Measurements from ENCODE around the gene SOX18. TPM values are rescaled to one million over a fixed set of nuclear protein-coding genes. Genes with fewer than 3 reads are reported as not detected.

The SOX18 gene
- 25.5 and 42.1 TPM in 2 replicates for total RNA-seq

DNA sequence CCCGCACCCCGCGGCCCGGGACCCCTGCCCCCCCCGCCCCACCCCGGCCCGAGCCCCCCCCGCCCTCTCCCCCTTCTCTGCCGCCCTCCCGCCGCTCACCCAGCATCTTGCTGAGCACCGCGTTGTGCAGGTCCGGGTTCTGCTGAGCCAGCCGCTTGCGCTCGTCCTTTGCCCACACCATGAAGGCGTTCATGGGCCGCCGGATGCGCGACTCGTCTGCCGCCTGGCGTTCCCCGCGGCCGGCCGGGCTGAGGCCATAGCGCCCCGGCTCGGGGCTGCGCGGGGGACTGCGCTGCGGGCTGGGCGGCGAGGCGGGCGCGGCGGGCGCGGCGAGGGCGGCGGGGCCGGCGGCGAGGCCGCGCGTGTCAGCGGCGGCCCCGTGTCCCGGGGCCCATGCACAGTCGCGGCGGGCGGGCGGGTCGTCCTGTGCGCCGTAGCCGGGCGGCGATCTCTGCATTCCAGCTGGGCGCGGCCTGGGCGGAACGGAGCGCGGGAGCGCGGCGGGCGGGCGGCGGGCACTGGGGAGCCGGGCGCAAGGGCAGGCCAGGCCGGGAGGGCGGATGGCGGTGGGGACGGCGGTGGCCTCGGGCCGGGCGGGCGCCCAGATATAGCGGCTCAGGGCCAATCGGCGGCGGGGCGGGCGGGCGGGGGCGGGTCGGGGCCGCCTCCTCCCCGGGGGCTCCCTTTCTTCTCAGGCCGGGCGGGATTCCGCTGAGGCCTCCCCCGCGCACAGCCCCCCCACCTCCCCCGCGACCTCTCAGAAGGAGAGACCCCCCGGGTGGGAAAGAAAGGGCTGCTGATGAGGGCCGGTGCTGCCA lies at the start of gene SOX18:
SOX18 (minus strand) TSS at position 580 of the 818 bp plus-strand sequence; CDS start at position 457, 123 bp downstream.

DNA sequence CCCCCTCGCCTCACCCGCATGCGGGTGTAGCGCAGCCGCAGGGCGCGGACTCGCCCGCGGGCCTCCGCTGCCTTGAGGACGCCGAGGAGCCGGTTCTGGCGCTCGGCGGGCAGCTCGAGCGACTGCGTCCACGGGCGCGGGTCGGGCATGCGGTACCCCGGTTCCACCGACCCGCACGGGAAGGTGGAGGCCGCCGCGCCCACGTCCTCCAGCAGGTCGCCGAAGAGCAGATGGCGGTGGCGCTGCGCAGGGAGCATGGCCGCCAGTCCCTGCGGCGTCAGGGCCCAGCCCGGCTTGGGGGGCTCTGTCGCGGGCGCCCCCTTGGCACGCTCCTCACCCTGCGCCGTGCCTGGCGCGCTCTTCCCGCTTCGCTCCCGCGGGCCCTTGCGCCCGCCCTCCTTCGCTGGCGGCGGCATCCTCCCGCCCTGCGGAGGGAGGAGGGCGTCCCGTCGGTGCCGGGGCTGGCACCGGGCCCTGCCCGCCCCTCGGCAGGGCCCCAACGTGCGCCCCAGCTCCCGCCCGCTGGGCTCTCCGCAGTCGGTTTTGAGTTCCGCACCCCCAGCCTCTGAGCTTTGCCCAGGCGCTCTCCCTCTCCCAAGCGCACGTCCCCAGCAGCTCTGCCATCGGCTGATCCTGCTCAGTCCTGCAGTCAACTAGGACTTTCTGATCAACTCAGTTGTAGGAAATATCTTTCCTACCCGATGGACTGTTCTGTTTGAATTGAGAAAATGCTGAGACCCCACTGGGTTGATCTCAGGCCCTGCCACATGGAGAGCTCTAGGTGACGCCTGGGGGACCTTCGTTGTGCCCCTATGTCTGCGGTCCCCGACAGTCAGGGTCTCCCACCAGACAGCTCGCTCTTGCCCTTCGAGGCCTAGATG lies 34.6 kb upstream of the SOX18 start, which contains the start of gene LKAAEAR1:
LKAAEAR1 (minus strand) TSS at position 595 of the 881 bp plus-strand sequence; CDS start at position 416, 179 bp downstream.

DNA sequence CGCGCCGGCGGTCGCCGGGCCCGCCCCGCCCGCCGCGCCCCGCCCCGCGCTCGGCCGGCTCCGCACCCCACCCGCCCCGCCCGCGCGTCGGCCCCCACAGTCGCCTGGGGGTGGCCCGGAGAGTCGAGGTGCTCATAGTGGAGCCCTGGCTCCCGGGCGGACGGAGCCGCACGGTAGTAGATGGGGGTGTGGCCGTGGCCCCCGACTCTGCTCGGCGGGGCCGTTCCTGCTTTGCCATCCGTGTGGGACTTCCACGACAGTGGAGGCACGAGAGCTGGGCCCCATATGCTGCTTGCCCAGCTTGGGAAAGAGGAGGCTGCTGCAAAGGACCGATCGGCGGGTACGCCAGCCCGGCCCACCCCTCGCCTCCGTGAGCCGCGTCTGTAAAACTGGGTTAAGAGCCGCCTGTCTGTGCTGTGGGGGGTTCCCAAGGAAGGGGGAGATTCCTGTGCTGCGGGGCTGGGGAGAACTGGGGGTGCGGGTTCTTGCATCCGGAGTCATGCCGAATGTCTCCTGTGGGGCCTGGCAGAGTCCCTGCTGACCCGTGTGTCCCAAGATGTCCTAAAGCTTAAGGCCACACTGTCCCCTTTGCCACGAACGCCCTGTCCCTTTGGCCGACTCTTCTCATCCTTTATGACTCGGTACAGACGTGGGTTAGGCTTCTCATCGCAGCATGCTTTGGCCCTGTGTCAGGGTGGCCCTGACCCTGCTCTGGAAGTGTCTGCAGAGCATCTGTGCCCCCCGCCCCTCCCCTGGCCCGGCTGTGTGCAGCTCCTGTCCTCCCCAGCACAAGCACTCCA lies 30.8 kb upstream of the SOX18 start, which contains the start of gene OPRL1:
OPRL1 (plus strand) TSS at position 70 of the 800 bp plus-strand sequence. CDS start 12,639 bp downstream, outside the sequence.

DNA sequence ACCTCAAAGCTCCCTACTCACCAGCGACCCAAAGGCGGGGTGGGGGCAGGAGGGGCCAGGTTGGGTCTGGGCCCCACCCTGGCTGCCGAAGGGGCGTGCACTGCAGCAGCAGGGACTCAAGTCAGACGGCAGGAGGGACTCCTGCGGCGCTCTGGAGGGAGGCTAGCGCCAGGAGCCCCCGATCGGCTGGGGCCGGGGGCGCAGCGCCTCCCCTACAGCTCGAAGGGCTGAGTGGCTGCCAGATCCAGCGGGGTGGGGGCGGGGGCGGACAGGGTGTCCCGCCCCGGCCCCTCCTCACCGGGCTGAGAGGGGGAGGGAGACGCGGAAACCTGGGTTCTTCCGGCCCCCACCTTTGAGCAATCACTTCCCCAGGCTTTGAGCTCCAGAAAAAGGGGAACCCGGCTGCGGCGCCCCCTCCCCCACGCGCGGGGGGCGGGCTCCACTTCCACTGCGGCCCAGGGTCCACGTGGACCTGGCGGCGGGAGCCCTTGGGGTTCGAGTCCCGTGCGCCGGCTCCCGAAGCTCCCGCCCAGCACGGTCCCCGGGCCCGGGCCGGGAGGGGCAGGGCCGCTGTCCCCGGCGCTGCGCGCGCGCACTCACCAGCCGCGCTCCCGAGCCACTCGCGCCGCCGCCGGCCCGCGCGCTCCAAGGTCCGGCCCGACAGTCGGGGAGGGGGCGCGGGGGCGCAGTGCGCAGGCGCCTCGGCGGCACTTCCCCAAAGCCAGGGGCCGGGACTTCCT lies 30.0 kb upstream of the SOX18 start, which contains the start of gene RGS19:
RGS19 (minus strand) TSS at position 246 of the 740 bp plus-strand sequence. CDS start 2,632 bp downstream, outside the sequence.

DNA sequence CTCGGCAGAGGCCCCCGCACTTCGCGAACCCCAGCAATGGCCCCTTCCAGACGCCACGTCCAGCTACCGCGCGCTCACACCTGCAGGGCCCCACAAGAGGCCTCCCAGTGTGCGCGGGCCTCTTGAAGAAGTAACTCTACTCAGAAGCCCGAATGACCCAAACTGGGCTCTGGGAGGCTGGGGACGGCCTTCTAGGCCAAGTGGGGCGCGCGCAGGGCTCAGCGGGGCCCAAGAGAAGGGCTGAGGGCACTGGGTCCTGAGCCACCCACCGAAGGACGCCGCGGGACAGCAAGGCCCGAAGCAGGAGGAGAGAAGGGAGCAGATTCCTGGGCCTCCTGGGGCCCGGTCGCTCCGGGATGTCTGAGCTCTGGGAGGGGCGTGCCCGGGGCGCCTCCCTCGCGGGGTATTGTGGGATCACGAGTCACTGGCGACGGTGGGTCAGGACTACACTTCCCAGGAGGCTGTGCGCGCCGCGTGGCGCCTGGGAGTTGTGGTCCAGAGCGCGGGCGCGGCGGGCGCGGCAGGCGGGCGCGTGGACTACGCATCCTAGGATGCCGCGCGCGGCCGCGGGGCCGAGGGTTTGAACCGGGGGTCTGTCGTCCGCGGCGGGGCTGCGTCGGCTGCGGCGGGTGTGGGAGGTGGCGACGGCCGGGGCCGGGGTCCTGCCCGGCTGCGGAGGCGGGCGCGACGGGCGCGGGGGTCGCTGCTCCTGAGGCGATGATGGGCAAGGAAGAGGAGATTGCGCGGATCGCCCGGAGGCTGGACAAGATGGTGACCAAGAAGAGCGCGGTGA lies 13.4 kb upstream of the SOX18 start, which contains the start of gene TCEA2:
TCEA2 (plus strand) TSS at position 603 of the 793 bp plus-strand sequence; CDS start at position 718, 115 bp downstream.

DNA sequence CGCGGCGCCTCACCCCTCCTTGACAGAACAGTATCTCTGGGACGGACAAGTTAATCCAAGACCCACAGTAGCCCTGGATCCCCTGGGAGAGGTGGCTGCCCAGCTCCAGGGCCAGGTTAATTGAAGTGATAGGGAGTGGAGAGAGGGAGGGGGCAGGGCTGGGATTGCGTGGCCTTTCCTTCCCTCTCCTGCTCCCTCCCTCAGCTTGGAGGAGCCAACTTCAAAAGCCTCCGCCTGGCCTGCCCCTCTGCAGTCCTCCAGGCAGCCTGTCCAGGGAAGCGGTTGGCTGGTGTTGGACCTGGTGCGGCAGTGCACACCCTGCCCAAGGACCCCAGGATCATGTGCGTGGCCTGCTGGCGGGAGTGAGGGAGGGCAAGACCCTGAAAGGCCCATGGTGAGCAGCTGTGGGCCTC lies 13.5 kb downstream of the SOX18 start, which contains the start of gene C20orf204:
C20orf204 (plus strand) TSS at position 250 of the 413 bp plus-strand sequence; CDS start at position 392, 142 bp downstream.

Small RNA genes within 50 kb of the gene (small RNA-seq; reads per million reads assigned to genes)
- not detected for gene AL355803.1
- gene MIR6813, result 0.91 reads per million, percentile 15 among the genes with 10 or more reads in this experiment

Other genes starting within 250 kb of the SOX18 start
- 2.9 and 3.2 TPM in 2 replicates for gene ZBTB46, start 218.4 kb downstream of the SOX18 start, total RNA-seq
- gene ABHD16B, start 188.1 kb downstream of the SOX18 start, total RNA-seq, result not detected in 2 replicates
- 128 and 140 TPM in 2 replicates for gene TPD52L2, start 184.4 kb downstream of the SOX18 start, total RNA-seq
- 75.0 and 76.5 TPM in 2 replicates for gene DNAJC5, start 154.5 kb downstream of the SOX18 start, total RNA-seq
- 21.4 and 23.3 TPM in 2 replicates for gene UCKL1, start 93.2 kb downstream of the SOX18 start, total RNA-seq
- gene ZNF512B, start 79.7 kb downstream of the SOX18 start, total RNA-seq, result 12.9 and 16.4 TPM in 2 replicates
- gene SAMD10, start 70.0 kb downstream of the SOX18 start, total RNA-seq, result 1.9 and 2.6 TPM in 2 replicates
- 63.0 and 73.5 TPM in 2 replicates for gene PRPF6, start 68.5 kb downstream of the SOX18 start, total RNA-seq
- 2.1 and 3.3 TPM in 2 replicates for gene C20orf204, start 13.5 kb downstream of the SOX18 start, total RNA-seq
- gene TCEA2, start 13.6 kb upstream of the SOX18 start, total RNA-seq, result 15.6 and 17.3 TPM in 2 replicates
- gene RGS19, start 29.9 kb upstream of the SOX18 start, total RNA-seq, result 17.4 and 21.0 TPM in 2 replicates
- gene OPRL1, start 30.4 kb upstream of the SOX18 start, total RNA-seq, result 0.93 and 1.0 TPM in 2 replicates
- gene LKAAEAR1, start 34.8 kb upstream of the SOX18 start, total RNA-seq, result 0.29 and 0.40 TPM in 2 replicates
- not detected in 2 replicates for gene NPBWR2, start 57.9 kb upstream of the SOX18 start, total RNA-seq
- gene MYT1, start 114.8 kb upstream of the SOX18 start, total RNA-seq, result not detected in 2 replicates
- gene PCMTD2, start 206.1 kb upstream of the SOX18 start, total RNA-seq, result 41.9 and 46.5 TPM in 2 replicates

All from thoracic aorta endothelial cell (primary cell).